GM12865 (cell line): ENCODE results near the gene RALGPS1.

Experiments used
- DNase-seq: peaks from one replicate; pipeline ENCODE4 v3.0.0; 2010; ENCODE audit warnings: low read depth
- H3K4me3 ChIP-seq: 2 replicates; pipeline ENCODE4 v1.5.1; 2011; ENCODE audit warnings: mild to moderate bottlenecking, low read depth, low read length, control low read depth
- CTCF ChIP-seq: IDR thresholded peaks from 2 replicates; pipeline ENCODE4 v1.5.1; 2011; ENCODE audit warnings: low read length, control low read depth, low read depth, inconsistent platforms; ENCODE audit not compliant: insufficient read depth; ENCODE audit errors: missing control alignments

The RALGPS1 gene

DNA sequence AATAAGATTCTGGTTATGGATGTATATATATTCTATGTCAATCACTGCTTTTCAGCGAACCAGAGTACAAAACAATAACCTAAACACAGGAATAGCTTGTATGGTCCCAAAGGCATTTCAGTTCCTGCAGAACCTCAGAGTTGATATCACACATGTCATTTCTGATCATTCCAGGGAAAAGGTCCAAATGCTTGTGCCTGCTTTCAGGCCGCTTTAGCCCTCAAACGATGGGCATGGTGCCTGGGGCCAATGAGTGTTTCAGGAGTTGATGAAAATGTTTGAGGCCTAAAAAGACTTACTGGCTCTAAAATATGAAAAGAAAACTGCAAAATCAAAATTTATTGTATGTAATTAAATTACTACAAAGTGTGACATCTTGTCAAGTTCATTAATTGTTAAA is 185.1 kb downstream of the RALGPS1 start:
- no peak for DNase-seq
- TF ChIP-seq CTCF = no peak
- H3K4me3 ChIP-seq = no peak overlapping the region

DNA sequence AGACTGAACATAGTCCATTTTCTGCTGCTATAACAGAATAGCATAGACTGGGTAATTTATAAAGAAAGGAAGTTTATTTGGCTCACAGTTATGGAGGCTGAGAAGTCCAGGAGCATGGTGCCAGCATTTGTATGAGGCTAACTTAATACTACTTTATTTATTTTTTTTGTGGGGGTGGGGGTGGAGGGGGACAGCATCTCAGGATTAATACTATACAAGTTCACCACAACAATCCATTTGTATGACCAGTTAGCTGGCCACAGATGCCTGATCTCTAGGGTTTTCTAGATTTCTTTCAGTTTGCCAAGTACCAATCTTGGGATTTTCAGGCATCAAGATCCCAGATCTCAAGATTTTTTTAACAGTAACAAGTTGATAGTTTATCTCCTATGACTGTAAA is 187.6 kb downstream of the RALGPS1 start:
- DNase-seq = no peak
- no peak overlapping the region for H3K4me3 ChIP-seq
- TF ChIP-seq CTCF = no peak

- TF ChIP-seq CTCF = no peak
- no peak for DNase-seq
Measured at GRCh38 chr9:127102788-127103187, 188.2 kb downstream of the RALGPS1 start.

DNA sequence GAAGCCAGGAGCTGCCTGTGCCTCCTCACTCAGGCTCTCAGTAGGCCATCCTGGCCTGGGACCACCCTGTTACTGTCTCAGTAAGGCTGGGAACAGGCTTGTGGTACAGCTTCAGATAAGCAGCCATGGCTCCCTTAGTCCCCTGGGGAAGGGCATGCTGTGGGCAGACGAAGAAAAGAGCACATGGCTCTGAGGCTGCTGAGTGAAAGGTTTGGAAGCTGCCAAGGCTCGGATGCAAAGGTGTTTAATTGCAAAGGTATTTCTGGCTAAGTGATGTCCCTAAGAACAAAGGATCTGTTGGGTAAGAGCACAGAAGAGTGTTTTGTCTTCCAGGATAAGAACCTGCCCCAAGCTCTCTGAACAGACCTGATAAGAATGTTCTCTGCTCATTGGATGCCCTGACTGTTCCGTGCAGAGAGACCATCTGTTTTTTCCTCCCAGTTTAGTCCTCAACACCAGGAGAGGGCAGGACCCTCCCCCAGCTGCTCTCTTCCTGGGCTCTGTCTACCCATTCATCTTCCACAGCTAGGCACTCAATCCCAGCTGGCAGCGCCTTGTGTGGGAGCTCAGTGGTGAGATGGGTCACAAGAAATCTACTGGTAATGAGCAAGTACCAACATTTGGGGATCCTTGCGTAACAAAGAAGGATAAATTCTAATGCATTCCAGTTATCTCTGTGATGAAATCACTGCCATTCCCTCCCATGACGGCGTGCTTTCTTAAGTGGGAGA is 190.2 kb downstream of the RALGPS1 start:
- TF ChIP-seq CTCF = no peak
- no peak overlapping the region for H3K4me3 ChIP-seq
- no peak for DNase-seq

More at GRCh38 chr9:127102788-127103187, 188.2 kb downstream of the RALGPS1 start:
- no peak overlapping the region for H3K4me3 ChIP-seq

- H3K4me3 ChIP-seq = no peak overlapping the region
- DNase-seq = no peak
- TF ChIP-seq CTCF = no peak
Measured at GRCh38 chr9:127105805-127106465, 191.4 kb downstream of the RALGPS1 start.

DNA sequence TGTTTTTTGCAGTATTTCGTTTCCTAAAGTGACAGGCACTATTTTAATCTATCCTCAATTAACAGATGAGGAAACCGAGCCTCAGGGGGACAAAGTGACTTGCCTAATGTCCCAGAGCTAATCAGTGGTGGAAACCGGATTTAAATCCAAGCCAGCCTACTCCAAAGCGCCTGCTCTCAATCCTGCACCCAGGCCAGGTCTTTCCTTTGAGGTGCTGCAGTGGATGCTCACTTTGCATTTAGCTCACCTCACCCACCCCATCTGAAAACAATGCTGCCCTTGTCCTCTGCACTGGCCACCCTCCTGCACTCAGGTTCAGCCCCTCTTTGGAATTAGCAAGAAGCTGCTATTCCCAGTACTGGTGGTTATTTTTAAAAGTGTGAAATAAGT is 191.9 kb downstream of the RALGPS1 start:
- TF ChIP-seq CTCF = no peak
- no peak for DNase-seq

More for the DNA sequence above, 191.9 kb downstream of the RALGPS1 start:
- no peak overlapping the region for H3K4me3 ChIP-seq
